Measurements from ENCODE around the gene RNF166. TPM values are rescaled to one million over a fixed set of nuclear protein-coding genes. Genes with fewer than 3 reads are reported as not detected.
A peak's percentile ranks its signal among the peaks of the same experiment; 100 is the strongest.

The RNF166 gene
- total RNA-seq: 10 to 100 TPM; 58.7 to 59.0 TPM

DNA sequence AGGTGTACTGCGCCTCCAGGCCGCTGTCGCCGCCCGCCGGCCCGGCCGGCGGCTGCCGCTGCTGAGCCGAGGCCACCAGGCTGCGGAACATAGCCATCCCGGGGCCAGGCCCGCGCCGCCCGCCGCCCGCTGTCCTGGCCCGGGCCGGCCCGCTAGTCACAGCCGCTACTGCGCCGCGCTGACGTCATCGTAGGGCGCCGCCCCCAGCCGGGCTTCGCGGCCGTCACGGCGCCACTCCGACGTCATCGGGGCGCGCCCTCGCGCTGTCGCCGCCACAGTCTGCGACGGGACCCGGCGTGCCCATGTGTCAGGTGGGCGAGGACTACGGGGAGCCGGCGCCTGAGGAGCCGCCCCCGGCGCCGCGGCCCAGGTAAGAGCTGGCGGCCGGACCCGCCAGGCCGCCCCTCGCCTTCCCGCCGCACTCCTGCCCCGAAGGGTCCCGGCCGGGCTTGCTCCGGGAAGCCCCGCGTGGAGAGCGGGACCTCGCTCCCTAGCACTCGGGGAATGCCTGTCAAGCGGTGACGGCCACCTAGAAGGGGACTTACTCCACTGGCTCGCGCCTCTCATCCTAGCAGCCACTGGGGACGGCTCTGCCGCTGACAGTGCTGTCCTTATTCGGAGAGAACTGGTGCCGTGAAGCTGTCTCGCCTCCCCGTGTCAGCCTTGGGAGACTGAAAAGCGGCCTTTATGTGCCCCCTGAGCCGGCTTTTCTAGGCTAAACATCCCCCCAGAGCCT, at the start of gene RNF166, which contains the start of gene CTU2:
Gene RNF166 (minus strand): TSS at position 180 of the 736 bp plus-strand sequence. CDS start 83 bp downstream, at position 97.
Gene CTU2 (plus strand): TSS at position 275 of the 736 bp plus-strand sequence. CDS start 28 bp downstream, at position 303.
- peaks cover 16% of the 10 kb centered on the region for H3K36me3 Mint-ChIP-seq
- H3K27ac Mint-ChIP-seq: peak within 1 kb of the TSS; percentile 95
- no peaks in the 10 kb centered on the region for H3K9me3 Mint-ChIP-seq
- peak within 1 kb of the TSS; percentile 90 for H3K4me3 Mint-ChIP-seq
- no peaks in the 10 kb centered on the region for H3K27me3 Mint-ChIP-seq
- H3K4me1 Mint-ChIP-seq: peaks cover 43% of the 10 kb centered on the region
- DNase-seq: peak; percentile 98

DNA sequence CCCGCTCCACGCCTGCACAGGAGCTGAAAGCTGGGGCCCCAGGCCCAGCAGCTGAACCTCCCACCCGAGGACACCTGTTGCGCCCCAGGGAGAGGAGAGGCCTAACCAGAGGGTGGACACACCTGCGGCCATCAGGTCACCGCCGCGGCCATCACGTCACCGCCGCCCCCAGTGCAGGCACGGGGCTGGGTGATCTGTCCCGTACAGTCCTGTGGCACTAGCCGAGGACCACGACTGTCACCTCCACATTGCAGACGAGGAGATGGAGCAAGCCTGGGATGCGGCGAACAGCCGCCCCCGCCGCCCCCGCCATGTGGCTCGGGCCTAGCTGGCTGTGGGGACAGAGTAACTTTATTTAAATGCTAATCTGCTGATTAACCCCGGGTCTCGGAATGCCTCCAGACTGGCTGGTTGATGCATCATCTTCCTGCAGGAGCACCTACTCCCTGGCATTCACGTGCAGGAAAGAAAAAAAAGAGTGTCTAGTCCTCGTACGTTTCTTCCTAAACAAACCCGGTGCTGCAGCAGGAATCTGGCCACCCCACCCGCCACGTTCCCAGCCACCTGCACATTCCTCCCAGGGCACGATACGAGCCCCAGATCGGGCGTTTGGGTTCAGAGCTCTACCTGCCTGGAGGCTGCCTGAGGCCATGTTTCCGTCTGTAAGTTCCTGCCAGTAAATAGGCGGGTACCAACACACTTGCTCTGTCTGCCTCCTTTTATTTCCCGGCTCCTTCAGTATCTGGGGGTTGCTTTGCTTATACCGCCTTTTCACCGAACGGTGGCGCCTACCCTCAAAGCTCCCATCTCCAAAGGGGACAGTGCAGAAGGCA, 48.9 kb upstream of the RNF166 start:
- Mint-ChIP-seq H3K36me3 (peaks cover 4% of the 10 kb centered on the region), H3K27me3 (no peaks in the 10 kb centered on the region), H3K27ac (no peak overlapping the region), H3K4me1 (no peaks in the 10 kb centered on the region), H3K4me3 (no peak overlapping the region), H3K9me3 (no peaks in the 10 kb centered on the region)
- DNase-seq: no peak

DNA sequence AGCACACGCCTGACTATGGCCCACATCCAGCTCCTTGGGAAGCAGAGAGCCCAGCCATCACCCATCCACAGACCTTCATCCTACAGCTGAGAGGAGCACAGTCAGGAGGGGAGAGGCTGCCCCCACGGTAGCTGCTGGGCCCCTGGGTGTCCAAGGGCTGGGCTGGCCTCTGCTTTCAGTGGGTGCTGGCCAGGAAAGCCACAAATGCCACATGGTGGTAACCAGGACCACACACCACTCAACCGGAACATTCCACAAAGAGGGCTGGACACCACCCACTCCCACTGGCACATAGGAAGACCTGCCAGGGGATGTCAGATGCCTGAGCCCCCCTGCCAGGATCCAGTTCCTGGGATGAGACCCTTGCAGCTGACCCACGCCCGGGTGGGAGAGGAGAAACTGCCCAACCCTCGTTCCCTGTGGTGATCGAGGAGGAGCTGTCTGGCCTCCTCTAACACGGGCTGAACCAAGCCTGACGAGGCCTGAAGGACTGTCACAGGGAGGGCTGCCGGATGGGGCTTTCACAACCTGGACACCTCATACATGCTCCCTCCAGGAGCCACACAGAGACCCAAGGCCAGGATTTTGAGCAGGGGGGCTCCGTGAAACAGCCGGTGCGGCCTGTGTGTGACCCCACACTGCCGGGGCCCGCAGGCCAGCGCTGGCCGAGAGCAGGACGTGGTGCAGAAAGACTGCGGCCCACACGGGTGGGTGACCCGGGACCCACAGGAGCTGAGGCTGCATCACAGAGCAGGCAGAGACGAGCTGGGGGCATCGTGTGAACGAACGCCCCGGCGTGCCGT, 48.1 kb upstream of the RNF166 start:
- H3K4me1 Mint-ChIP-seq: no peaks in the 10 kb centered on the region
- no peak overlapping the region for H3K4me3 Mint-ChIP-seq
- no peaks in the 10 kb centered on the region for H3K27me3 Mint-ChIP-seq
- no peak for DNase-seq
- H3K36me3 Mint-ChIP-seq: peaks cover 4% of the 10 kb centered on the region
- no peaks in the 10 kb centered on the region for H3K9me3 Mint-ChIP-seq
- H3K27ac Mint-ChIP-seq: no peak overlapping the region

DNA sequence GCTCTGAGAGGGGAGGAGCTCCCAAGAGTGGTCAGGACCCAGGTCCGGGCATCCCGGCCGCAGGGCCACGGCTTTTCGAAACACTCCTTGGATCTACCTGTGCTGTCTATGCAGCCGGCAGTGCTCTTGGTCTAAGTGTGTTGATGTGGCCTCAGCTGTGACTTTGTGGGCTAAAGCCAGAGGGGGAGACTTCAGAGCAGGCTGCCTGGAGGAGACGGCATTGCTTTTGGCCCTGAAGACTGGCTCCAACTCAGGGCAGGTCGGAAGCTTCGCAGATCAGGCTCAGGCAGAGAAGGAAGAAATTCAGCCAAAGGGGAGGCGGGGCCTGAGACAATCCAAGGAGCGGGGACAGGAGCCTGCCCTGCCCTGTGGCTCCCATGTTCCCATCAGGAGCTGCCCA, 47.4 kb upstream of the RNF166 start:
- peaks cover 1% of the 10 kb centered on the region for H3K36me3 Mint-ChIP-seq
- H3K27me3 Mint-ChIP-seq: no peaks in the 10 kb centered on the region
- H3K27ac Mint-ChIP-seq: no peak overlapping the region

GRCh38 chr16:88753191-88753590, 47.0 kb upstream of the RNF166 start:
- Mint-ChIP-seq H3K4me3 (no peak overlapping the region), H3K27me3 (no peaks in the 10 kb centered on the region), H3K36me3 (no peaks in the 10 kb centered on the region), H3K4me1 (no peaks in the 10 kb centered on the region), H3K9me3 (no peaks in the 10 kb centered on the region), H3K27ac (no peak overlapping the region)
- no peak for DNase-seq

More for the DNA sequence above, 47.4 kb upstream of the RNF166 start:
- no peak for DNase-seq
- Mint-ChIP-seq H3K4me3 (no peak overlapping the region), H3K4me1 (no peaks in the 10 kb centered on the region), H3K9me3 (no peaks in the 10 kb centered on the region)

- no peaks in the 10 kb centered on the region for H3K4me1 Mint-ChIP-seq
- no peak for DNase-seq
- no peaks in the 10 kb centered on the region for H3K36me3 Mint-ChIP-seq
- H3K27me3 Mint-ChIP-seq: no peaks in the 10 kb centered on the region
- no peaks in the 10 kb centered on the region for H3K9me3 Mint-ChIP-seq
- no peak overlapping the region for H3K4me3 Mint-ChIP-seq
- no peak overlapping the region for H3K27ac Mint-ChIP-seq
Observed at GRCh38 chr16:88752386-88753002, 46.3 kb upstream of the RNF166 start.

GRCh38 chr16:88750854-88751253, 44.6 kb upstream of the RNF166 start:
- Mint-ChIP-seq H3K27me3 (no peaks in the 10 kb centered on the region), H3K36me3 (no peaks in the 10 kb centered on the region), H3K4me1 (peaks cover 3% of the 10 kb centered on the region), H3K4me3 (no peak overlapping the region), H3K9me3 (no peaks in the 10 kb centered on the region), H3K27ac (no peak overlapping the region)
- no peak for DNase-seq

DNA sequence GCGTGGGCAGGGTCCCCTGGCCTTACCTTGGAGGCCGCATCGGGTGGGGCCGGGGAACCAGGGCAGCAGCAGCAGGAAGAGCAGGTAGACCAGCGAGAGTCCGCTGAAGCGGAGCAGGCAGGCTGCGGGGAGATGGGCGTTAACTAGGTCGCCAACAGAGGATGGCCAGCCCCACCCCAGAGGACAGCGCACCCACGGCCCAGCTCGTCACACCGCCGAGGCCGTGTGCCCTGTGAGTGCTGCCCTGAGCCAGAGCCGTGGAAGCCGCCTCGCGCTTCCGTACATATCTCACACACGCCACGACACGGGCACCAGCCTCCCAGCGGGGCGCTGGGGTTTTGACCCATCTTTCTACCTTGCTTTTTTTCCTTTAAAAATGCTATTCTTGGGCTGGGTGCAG, 43.1 kb upstream of the RNF166 start:
- Mint-ChIP-seq H3K4me3 (no peak overlapping the region), H3K9me3 (no peaks in the 10 kb centered on the region), H3K36me3 (no peaks in the 10 kb centered on the region), H3K4me1 (peaks cover 9% of the 10 kb centered on the region), H3K27ac (no peak overlapping the region), H3K27me3 (no peaks in the 10 kb centered on the region)
- DNase-seq: no peak

- no peaks in the 10 kb centered on the region for H3K36me3 Mint-ChIP-seq
- DNase-seq: no peak
- H3K27ac Mint-ChIP-seq: no peak overlapping the region
- H3K4me1 Mint-ChIP-seq: peaks cover 14% of the 10 kb centered on the region
- H3K4me3 Mint-ChIP-seq: no peak overlapping the region
- no peaks in the 10 kb centered on the region for H3K9me3 Mint-ChIP-seq
- no peaks in the 10 kb centered on the region for H3K27me3 Mint-ChIP-seq
Observed at GRCh38 chr16:88748364-88748763, 42.2 kb upstream of the RNF166 start.

- Mint-ChIP-seq H3K4me1 (peaks cover 14% of the 10 kb centered on the region), H3K4me3 (no peak overlapping the region), H3K9me3 (no peaks in the 10 kb centered on the region), H3K27ac (no peak overlapping the region), H3K27me3 (no peaks in the 10 kb centered on the region), H3K36me3 (no peaks in the 10 kb centered on the region)
- DNase-seq: peak; percentile 58
Observed at GRCh38 chr16:88747588-88748301, 41.5 kb upstream of the RNF166 start.

- Mint-ChIP-seq H3K4me1 (peaks cover 14% of the 10 kb centered on the region), H3K4me3 (no peak overlapping the region), H3K27ac (peak overlapping the region; percentile 16), H3K36me3 (no peaks in the 10 kb centered on the region), H3K27me3 (no peaks in the 10 kb centered on the region), H3K9me3 (no peaks in the 10 kb centered on the region)
- no peak for DNase-seq
Observed at GRCh38 chr16:88746506-88746905, 40.3 kb upstream of the RNF166 start.

DNA sequence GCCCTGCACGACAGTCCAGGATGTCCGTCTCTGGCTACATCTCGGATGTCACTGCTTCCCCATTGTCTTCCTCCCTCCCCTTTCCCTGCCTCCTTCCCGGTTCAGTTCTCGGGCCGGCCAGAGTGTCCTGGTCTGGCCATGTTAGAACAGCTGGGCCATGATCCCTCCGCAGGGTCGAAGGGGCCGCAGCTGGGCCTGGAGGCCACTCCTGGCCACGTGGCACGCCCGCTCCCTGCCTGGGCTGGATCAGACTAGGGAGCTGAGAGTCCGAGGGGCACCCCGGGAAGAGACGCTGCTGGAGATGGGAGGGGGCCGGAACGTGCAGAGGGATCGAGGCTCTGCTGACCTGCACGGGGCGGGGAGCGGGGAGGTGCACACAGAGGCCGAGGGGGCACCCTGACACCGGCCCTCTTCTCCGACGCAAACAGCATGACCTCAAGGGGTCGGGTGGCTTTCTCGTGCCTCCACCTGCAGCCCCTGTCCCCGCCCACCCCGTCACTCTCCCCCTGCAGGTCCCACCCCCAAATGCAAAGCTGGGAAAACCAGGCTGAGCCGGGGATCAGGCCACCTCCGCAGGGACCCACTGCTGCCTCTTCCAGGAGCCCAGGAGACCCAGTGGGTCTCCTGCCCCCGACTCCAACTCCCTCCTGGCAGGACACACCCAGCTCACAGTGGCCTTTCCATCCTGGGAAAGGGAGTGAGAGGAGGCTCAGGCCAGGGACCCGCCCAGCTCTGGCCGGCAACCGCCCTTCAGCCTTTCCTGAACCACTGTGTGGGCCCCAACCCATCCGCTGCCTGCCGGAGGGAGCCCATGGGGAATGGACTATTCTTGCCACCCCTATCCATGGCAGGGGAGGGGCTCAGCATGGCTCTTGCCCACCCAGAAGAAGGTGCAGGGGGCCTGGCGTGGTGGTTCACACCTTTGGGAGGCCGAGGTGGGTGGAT, 38.6 kb upstream of the RNF166 start:
- no peak overlapping the region for H3K27ac Mint-ChIP-seq
- no peaks in the 10 kb centered on the region for H3K9me3 Mint-ChIP-seq
- H3K4me1 Mint-ChIP-seq: peaks cover 14% of the 10 kb centered on the region
- H3K27me3 Mint-ChIP-seq: no peaks in the 10 kb centered on the region
- no peak for DNase-seq
- no peak overlapping the region for H3K4me3 Mint-ChIP-seq
- H3K36me3 Mint-ChIP-seq: peaks cover 1% of the 10 kb centered on the region

All from activated naive CD8-positive, alpha-beta T cell treated with anti-CD3 and anti-CD28 coated beads for 36 hours (primary cell).